GM19372 (cell line): ENCODE data around the gene COL23A1.

Experiments
- ATAC-seq: cut with Tn5 transposase; IDR thresholded peaks from one replicate; pipeline ENCODE4 v1.9.1; 2021; ENCODE audit warnings: mild to moderate bottlenecking, low read depth, moderate library complexity; ENCODE audit not compliant: unreplicated experiment

The COL23A1 gene

DNA sequence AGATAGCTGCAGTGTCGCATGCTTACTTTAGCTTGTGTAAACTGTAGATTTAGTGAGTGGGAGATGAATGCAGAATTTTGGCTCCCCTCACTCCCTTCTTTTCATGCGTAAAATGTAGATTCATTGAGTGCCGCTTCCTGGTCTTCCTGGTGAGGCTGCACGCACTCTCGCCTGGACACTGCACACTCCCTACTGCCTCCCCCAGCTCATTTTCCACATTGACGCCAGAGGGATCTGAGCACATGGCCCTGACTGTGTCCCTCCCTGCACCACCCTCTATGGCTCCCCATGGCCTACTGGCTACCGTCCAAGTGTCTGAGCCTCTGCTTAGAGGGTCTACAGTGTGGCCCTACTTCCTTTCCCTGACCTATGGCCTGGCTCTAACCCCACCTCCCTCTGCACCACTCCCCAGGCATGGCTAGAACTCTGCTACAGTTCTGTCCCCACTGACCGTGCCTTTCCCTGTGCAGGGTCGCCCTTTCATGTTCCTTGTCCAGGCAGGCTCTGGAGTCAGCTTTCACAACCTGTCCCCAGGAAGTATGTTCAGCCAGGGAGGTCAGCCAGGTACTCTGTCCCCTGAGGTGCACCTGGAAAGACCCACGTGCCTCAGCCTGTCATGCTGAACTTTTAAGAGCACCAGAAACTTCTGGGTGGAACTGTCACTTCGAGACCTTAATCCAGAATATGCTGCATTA is 160.6 kb downstream of the COL23A1 start:
- ATAC-seq, result no peak

DNA sequence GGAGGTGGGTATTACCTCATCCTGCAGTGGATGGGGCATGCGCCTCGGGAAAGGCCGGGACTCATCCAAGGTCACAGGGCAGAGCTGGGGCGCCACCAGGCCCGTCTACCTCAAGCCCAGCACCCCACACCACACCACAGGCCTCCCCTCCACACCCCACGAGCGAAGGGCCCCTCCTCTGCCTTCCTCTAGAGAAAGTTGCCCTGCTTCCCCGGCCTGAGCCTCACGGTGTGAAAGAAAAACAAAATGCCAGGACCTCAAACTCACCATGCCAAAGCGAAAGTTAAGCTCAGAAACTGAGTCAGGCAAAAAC is 161.1 kb downstream of the COL23A1 start:
- no peak for ATAC-seq

DNA sequence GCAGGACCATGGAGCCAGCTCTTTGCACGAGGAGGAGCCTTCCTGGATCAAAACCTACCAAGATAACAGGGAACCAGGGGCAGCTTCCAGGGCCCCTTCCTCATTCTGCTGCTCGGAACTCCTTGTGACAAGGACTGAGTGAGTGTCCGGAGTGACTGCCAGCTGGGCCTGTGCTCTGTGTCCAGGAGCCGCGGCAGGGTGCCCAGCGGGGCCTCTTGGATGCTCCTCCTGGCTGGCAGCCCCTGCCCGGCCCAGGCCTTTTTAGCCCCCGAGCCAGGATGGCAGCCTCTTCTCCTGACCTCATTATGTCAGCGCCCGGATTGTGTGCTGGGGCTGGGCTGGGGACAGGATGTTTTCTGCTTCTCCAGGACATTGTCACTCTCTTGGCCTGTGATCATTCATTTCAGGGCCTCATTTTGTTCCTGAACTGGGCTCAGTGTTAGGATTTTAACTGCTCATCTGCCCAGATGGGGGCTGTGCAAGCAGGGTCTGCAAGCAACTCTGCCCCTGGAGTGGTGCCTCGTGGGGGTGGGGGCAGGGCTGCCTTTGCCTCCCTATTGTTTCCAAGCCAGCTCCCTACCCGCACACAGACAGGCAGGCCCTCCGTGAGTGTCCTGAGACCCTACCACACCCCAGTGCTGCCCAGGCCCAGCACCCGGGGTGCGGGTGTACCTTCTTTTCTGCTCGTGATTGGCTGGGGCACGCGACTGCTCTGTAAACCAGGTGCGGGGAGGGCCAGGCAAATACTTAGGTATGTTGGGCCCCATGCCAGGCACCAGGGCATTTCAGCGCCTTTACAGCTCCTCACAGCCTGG is 161.6 kb downstream of the COL23A1 start:
- ATAC-seq, result no peak

DNA sequence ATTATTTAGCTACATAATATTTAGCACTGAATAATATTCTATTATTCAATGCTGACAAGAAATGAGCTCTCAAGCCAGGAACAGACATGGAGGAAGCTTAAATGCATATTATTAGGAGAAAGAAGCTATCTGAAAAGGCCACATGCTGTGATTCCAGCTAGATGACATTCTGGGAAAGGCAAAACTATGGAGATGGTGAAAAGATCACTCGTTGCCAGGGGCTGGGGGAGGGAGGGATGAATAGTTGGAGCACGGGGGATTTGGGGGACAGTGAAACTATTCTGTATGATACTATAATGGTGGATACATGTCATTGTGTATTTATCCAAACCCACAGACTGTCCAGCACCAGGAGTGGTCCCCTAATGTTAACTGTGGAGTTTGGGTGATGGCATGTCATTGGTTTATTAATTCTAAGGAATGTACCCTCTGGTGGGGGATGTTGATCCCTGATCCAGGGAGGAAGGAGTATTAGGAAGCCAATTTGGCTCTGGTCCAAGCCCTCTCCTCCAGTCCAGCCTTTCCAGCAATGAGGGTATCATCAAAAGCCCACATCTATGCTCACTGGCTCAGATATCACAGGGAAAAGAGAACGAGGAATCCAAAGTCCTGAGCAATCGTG is 162.5 kb downstream of the COL23A1 start:
- no peak for ATAC-seq

DNA sequence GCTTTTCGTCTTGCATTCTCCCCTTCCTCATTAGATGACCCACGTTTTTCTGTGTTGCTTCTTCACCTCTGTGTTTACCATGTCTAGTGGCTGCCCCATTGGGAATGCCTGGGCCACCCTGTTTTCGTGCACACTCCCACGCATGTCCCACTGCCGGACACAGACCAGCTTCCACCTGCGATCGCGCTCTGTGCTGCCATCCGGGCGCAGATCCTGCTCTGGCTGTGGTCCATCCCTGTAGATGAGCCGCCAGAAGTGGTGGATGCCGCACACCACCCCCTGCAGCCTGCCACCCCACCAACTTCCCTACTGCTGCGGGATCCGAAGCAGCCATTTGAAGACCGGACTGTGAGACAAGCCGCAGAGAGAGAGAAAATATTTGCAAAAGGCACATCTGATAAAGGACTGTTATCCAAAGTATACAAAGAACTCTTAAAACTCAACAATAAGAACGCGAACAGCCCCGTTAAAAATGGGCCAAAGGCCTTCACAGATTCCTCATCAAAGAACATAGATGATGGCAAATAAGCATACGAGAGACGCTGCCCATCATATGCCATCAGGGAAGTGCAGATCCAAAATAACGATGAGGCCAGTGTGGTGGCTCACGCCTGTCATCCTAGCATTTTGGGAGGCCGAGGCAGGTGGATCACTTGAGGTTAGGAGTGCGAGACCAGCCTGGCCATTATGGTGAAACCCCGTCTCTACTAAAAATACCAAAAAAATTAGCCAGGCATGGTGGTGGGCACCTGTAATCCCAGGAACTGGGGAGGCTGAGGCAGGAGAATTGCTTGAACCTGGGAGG is 163.7 kb downstream of the COL23A1 start:
- ATAC-seq, result no peak

DNA sequence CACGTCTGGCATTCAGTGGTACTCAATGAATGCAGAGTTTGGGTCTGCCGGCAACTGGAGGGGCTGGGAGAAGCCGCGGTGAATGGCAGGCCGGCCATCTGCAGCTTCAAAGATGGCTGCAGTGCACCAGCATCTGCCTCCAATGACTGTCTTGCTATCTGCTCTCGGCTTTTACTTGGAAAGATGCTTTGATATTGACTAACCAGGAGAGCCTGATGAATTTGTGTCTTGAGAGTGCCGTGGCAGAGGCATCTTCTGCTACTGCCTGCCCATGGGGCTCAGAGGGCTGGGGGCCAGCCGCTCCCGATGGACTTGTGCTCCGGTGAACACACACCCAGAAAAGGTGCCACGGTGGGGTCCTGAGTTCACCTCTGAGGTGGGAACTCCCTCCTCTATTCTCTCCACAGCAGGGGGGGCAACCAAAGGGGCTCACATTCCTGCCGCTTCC is 164.5 kb downstream of the COL23A1 start:
- no peak for ATAC-seq

DNA sequence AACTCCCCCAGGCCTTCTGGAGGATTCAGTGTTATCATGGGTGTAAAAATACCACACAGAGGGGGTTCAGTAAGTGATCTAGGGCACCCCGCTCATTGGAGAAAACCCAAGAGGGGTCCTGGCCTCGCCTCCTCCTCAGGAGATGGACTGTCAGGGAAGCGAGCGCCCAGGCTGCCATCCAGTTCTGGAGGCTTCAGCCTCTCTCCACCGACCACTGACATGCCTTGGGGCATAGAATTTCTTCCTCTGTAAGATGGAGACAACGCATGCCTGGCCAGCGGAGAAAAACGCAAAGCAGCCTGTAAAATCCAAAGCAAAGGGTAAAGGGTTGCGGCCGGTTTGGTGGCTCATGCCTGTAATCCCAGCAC is 165.4 kb downstream of the COL23A1 start:
- no peak for ATAC-seq

DNA sequence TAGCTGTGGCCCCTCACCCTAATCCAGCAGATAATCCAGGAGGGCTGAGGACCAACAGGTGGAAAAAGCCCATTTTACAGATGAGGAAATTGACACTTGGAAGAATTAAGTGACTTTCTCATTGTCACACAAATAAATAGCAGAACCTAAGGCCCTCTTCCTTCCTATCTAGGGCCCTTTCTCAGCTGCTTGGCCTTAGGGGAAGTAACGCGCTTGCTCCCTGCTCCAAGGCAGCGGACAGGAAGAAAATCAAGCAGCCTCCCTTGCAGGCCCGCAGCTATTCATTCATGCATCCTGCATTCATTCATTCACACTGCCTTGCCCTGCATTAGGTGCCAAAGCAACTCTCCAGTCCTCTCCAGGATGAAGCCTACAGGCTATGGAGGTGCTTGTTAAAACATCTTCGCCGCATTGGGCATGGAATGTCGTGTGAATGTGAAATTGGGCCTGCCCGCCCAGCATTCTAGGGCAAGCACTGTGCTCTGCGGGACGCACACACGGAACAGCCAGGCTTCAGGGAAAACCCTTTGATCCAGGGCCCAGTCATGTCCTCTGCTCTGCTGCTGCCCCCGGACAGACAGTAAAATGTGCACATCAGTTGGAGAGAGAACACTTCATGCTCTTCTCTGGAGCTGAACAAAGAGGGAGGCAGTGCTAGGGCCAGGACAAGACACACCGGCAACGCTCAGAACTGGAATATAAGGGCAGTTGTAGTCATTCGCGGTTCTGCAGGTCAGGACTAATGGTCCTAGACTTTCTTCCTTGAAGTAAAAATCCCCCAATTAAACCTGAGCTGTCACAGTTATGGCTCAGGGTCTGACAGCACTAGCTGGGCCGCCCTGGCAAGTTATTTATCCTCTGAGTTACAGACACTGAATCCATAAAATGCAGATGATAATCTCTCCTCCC is 166.0 kb downstream of the COL23A1 start:
- no peak for ATAC-seq

DNA sequence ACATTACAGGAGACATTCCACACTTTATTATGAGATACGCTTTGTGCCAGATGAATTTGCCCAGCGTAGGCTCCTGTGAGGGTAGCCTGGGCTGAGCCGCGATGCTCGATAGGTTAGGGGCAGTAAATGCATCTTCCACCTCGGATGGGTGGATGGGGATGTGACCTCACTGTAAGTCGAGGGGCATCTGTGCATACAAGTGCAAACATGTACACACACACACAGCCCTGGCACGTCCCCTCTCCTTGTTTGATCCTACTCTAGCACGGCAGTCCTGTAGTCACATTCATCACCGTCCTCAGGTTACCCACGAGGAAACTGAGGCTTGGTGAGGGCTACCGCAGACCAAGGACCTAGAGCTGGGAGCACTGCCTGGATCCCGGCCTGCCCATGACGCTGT is 166.8 kb downstream of the COL23A1 start:
- no peak for ATAC-seq

DNA sequence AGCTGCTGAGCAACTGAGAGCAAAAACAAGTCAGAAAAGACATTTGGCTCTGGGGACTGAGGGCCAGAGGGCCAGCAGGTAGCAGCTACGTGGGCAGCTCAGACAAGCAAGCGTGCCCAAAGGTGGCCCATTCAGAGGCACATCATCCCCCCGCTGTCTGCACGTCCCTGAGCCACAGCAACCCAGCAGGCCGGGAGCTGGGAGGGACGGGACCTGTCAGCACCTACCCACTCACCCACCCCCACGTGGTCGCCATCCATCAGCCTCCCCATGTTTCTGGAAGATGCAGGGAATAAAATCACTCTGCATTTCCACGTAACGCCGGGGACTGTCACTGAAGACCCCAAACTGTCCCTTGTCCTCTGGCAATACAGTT is 167.8 kb downstream of the COL23A1 start:
- no peak for ATAC-seq

DNA sequence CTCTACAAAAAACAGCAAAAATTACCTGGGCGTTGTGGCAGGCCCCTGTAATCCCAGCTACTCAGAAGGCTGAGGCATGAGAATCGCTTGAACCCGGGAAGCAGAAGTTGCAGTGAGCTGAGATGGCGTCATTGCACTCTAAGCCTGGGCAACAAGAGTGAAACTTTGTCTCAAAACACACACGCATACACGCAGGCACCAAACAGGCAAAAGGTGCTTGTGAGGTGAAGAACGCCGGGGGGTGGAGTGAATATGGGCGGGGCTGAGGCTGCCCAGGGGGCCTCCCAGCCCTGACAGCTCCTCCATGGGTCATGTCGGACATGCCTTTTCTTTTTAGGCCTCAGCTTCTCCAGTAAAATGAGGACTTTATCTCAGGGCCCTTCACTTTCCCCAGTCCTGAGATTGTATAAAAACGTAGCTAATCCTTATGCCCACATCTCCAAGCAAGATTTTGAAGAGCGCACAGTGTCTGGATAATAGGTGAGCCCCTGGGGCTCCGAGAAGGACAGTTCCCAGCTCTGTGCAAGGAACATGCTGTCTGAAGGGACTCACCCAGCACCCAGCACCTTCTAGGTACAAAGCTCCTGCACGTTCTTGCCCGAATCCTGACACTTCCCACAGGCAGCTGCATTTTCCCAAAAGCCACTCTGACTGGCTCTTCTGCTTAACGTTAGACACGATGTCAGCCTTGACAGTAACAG is 168.3 kb downstream of the COL23A1 start:
- no peak for ATAC-seq

DNA sequence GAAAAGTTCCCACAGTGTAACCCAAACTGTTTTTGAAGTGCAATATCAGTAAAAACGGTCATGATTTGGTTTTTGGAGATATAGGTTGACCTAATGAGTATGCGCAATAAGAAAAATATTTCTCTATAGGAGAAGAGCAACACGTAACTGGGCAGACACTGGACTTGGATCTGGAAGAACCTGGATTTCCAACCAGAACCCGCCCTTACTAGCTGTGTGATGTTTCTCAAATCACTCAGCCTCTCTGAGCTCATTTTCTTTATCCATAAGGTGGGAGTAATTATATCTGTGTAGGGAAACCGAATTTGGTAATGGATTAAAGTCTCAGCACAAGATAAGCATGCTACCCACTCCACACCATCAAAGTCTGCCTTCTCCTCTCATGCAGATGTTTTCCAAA is 169.1 kb downstream of the COL23A1 start:
- ATAC-seq, result no peak

DNA sequence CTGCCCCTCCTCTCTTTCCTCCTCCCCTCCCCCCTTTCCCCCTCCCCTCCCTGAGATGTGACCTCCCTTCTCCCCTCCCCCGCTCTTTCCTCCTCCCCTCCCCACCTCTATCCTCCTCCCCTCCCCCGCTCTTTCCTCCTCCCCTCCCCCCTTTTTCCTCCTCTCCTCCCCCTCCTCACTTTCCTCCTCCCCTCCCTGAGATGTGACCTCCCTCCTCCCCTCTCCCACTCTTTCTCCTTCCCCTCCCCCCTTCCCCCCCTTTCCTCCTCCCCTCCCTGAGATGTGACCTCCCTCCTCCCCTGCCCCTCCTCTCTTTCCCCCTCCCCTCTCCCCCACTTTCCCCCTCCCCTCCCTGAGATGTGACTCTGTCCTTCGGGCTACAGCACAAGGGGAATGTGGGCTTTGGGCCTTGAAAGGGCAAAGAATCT is 169.8 kb downstream of the COL23A1 start:
- no peak for ATAC-seq

DNA sequence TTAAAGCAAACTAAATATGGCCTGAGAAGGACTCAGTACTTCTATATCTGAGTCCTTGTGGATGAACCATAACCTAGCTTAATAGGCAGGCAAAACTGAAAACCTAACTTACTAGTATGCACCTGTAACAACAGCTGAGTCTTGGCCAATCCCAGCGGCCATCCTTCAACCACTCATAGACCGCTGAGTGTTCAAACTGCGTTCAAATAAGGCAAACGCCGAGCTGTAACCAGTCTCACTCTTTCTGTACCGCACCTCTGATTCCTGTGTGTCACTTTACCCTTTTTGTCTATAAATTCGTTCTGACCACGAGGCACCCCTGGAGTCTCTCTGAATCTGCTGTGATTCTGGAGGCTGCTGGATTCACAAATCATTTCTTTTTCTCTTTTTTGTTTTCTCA is 170.5 kb downstream of the COL23A1 start:
- ATAC-seq, result no peak

DNA sequence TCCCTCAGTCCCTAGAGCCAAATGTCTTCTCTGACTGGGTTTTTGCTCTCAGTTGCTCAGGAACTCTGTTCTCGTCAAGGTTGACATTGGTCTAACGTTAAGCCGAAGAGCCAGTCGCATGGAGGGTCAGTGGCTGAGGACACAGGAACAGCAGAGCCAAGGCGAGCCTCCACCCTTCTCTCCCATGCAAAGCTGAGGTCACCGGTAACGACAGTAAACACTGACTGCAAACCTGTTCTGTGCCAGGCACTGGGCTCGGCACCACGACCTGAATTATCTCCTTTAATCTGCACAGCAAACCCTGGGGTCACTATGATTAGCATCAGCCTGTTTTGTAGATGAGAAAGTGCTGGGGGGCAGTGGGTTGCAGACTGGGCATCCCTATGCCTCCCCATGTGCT is 171.0 kb downstream of the COL23A1 start:
- ATAC-seq, result no peak

DNA sequence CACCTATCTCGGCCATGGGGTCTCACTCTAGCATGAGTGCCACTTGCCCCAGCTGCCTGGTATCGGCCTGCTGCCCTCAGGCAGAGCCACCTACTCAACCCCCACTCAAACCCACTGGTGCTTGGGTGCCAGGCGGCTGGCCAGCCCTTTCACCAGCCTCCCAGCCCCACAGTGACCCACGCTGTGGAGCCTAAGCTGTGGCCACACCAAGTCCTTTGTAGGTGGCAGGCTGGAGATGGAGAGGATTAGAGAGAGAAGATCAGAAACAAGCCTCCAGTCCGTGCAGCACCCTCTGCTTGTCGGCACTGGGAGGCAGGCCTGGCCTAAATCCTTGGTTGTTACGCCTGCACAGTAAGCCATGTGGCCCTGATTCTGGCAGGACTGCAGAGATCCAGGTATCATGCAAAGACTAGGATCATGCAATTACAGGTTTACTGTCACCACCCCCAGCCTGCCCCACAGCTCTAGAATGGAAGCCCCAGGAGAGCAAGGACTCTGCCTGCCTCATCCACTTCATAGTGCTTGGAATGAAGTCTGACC is 171.7 kb downstream of the COL23A1 start:
- ATAC-seq, result no peak

DNA sequence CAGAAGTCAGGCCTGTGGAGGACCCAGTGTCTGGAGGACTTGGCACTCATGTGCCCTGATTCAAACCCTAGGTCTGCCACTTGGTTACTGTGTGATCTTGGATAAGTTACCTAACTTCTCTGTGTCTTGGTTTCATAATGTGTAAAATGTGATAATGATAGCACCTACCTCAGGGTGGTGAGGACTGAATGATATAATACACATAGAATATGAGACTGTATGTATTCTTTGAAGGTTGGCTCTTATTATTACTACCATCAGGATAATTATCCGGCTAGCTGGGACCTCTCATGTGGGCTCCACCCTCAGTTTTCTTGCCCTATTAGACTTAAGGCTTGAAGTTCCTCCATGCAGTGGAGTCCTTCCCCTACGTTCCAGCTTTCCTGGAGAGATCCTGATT is 172.2 kb downstream of the COL23A1 start:
- no peak for ATAC-seq

DNA sequence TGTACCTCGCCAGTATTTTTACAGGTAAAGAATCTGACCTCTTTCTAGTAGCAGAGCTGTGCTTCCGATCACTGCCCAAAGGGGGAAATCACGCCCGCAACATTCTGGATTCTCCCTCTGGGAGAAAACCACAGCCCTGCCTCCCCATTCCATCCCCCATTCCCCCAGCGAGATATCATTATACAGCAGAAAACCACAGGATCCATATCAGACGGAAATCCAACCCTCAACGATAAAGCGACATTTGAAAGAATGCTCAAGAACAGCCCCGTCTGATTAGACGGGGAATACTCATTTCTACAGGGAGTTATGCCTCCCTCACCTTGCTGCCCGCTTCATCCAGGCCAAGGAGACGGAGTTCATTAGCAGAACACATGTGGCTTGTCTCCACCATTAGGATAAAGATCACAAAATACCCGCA is 172.8 kb downstream of the COL23A1 start:
- no peak for ATAC-seq

DNA sequence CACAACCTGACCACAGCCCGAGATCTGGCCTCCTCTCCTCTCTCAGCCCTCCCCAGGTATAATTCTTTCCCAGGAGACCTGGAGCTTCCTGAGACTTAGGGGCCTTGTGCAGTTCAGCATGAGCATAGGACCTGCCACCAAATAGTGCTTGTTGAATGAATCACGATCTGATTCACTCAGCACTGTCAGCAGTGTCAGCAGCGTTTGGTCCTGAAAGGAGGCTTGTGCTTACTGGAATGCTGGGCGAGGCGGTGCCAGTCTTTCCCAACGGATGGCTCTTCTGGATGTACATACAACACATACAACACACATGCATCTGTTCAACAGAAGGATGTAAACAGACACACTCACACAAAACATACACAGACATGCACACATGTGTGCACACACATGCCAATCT is 173.3 kb downstream of the COL23A1 start:
- ATAC-seq, result no peak
